Measurements from ENCODE around the gene EEFSEC.

The EEFSEC gene

GRCh38 chr3:128356822-128357221 is 203.5 kb downstream of the EEFSEC start:
- DNase-seq = no peak

DNA sequence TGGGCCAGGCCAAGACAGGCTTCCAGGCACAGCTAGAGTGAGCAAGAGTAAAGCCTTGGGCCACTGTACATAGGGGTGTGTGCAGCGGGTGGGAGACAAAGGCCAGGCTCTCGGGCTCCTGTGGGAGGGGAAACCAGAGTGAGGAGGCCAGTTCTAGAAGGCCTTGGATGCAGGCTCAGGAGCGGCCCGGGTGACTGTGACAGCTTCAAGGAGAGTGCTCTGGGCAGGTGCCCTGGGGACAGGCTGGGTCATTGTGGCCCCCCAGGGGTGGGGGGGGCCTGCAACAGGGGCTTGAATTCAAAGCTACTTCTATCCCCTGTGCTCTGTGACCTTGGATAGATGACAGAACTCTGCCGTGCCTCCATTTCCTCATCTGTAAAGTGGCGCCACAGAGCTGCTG is 204.3 kb downstream of the EEFSEC start:
- no peak for DNase-seq

- DNase-seq = no peak
These were observed 205.0 kb downstream of the EEFSEC start for GRCh38 chr3:128358156-128358895.

GRCh38 chr3:128359060-128359664 is 205.9 kb downstream of the EEFSEC start:
- no peak for DNase-seq

- no peak for DNase-seq
These were observed 206.8 kb downstream of the EEFSEC start for GRCh38 chr3:128359846-128360642.

DNA sequence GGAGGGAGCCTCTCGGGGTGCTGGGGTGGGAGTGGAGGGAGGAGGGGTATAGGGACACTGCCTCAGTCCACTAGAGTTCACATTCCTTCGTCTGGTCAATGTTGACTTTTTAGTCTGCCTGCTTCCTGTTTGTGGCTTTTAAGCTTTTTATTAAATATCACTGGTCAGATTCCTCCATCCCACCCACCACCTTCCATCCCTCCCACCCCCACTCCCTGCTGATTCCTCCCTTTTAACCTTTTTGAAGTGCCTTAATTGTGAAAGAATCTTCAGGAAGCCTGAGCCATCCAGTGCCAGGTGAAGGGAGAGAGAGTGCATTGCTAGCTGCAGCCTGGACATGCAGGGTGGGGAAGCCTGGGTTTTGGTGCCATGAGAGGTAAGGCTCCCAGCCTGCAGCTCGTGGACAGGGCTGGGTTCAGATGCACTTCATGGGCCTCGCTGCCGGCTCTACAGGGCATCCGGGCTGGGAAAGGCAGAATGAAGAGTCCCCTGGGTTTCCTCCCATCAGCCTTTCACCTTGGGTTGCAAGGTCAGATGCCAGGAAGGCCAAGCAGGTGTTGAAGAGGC is 207.5 kb downstream of the EEFSEC start:
- no peak for DNase-seq

DNA sequence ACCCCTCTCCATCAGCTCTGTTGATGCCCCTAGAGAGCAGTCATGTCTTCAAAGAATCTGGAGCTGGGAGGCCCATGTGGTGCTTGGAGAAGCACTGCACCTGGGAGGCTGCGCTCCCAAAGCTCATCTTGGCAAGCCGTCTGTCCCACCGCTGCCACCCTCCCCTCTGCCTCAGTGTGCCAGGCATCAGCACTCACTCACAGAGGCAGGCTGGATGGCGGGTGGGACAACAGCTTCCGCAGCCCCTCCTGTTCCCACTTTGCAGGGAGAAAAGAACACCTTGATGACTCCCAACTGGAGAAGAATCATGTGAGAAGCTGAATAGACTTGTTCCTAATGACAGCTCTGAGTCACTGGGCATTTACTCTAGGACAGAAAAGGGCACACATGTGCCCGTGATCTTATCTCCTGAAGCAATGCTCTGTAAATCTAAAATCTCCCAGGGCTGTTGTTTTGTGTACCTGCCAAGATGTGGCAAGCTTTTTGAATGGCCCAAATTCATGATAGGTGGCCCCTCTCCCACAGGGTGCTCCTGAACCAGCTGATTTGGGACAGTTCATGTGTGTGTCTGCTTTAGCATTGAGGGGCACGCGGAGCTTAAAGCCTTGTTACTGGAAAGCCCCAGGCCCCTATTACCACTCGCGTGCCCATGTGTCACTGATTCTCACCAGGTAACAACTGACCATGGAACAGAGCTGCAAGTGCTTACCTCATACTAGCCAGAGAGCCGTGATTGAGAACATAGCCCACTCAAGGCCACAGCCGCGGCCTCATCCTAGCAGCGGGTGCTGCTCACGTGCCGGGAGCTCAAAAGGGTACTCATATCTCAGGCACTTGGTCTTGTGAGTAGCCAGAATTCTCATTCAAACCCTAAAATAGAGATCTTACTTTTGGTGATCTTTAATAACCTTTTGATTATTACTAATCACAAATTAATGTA is 209.0 kb downstream of the EEFSEC start:
- DNase-seq = no peak

DNA sequence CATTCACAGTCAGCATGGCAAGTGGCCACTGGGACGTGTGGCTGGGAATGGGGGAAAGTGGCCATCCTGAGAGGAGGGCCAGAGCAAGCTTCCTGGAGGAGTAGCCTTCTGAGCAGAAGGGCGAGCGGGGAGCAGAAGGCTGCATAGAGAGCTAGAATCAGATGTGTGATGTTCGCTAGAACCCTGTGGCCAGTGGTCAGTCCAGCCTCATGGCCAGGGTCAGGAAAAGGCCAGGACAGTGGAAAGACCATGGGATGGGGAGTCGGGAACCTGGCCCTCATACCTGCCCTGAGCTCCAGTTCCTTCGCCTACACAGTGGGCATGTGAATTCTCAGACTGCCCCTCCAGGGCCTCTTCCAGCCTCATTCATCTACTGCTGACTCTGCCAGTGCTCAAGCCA is 211.0 kb downstream of the EEFSEC start:
- DNase-seq = no peak

GRCh38 chr3:128364808-128365360 is 211.6 kb downstream of the EEFSEC start:
- no peak for DNase-seq

DNA sequence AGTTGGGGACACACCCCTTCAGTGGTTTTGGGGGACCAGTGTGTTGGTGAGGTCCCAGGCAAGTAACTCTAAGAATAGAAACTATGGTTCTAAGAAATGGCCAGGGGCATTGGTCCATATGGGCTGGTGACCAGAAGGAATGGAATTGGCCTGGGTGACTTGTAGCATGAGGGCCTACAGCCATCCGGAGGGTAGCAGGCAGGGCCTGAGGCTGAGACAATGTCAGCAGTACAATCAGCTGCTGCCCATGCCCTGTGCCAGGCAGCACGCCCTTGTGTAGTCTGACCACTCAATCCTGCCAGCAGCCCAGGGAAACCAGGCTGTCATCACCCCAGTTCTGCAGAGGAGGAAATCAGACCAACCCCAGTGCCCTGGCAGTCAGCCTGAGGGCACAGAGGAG is 212.9 kb downstream of the EEFSEC start:
- no peak for DNase-seq

DNA sequence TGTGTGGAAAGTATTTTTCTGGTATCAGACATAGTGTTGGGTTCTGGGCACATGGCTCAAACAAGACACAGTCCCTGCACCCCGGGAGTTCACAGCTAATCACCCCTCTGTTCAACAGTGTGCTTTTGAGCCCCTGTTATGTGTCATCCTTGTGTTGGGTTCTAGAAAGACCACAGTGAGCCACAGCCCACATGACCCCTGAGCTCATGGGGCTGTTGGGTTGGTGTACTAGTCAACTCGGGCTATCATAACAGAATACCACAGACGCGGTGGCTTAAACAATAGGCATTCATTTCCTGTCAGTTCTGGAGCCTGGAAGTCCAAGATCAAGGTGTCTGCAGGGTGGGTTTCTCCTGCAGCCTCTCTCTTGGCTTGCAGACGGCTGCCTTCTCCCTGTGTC is 213.4 kb downstream of the EEFSEC start:
- DNase-seq = no peak

DNA sequence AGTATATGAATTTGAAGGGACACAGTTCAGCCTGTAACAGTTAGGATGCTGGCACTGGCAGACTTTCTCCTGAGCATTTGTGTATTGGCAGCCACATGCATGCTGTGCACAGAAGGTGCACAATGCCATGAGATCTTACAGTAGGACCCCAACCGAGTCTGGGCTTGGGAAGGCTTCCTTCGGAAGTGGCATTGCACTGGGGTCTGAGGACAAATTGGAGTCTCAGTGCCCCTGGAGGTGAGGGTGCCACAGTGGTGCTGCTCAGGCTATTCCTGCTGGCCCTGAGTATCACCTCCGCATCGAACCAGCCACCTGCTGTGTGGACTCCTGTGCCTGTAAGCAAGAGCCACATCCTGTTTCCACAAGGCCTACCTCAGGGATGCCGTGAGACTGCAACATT is 213.9 kb downstream of the EEFSEC start:
- DNase-seq = no peak

DNA sequence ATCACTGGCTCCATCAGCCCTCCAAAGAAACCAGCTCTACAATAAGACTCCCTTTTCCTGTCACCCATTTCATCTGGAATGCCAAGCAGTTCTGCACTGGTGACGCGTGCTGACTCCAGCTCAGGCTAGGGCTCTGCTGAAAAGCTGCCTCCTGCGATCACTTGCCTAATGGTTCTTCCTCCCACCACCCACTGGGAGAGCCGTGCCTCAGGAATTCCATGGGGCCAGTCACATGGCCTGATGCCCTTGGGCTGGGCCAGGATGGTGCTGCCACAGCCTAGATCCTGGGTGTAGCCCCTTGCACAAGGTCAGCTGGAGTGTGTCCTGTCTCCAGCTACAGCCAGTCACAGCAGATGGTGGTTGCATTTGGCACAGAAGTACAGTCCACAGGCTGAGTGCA is 214.5 kb downstream of the EEFSEC start:
- DNase-seq = no peak

- DNase-seq = no peak
These were observed 215.3 kb downstream of the EEFSEC start for GRCh38 chr3:128368626-128369025.

DNA sequence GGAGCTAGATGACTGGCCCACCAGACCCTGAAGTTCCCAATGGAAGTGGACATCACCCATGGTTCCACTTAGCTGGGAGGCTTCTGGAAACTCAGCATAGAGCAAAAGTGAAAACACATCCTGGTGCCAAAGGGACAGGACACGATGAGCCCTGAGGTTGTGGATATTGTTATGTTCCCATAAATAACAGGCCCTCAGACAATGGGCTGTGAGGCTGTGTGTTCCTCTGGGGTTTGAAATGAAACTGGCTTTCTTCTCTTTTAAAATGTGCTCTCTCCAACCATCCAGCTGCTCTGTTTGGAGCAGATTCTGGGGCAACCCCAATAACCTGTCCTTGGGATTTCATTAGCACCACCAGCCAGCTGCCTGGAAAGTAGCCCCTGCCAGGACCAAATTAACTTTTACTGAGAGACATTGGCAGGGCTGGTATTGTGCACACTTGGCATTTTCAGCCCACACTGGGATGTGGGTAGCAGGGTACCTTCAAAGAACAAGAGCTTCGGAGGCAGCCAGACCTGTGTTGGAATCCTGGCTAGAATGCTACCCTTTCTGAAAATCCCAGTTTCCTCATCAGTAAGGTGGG is 215.9 kb downstream of the EEFSEC start:
- DNase-seq = no peak

DNA sequence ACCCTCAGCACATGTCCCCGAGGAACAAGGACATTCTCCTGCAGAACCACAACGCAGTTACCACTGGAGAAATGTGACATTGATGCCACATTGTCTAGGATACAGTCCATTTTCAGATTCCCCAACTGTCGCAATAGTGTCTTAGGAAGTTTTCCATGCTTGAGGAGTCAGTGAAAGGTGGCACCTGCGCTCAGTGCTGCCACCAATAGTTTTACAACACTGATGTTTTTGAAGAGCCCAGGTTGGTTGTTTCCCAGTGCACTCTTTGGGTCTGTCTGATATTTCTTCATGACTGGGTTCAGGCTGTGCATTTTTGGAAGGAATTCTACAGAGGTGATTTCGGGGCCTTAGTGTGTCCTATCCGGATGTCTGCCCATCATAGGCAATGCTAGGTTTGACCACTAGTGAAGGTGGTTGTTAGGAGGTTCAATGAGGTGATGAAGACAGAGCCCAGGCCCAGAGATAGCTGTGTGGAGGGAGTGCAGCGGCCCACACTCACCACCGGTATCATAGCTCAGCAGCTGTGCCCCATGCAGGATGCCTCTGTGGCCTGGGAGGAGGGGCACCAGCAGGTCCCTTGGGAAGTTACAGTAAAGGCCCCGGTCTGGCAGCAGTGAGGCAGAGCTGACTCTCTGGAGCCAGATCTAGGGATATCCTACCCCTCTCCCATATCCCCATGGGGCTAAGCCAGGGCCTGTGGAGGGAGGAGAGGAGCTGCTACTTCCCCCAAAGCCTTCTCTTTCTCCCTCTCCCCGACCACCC is 216.8 kb downstream of the EEFSEC start:
- no peak for DNase-seq

GRCh38 chr3:128372281-128372680 is 219.0 kb downstream of the EEFSEC start:
- DNase-seq = no peak

DNA sequence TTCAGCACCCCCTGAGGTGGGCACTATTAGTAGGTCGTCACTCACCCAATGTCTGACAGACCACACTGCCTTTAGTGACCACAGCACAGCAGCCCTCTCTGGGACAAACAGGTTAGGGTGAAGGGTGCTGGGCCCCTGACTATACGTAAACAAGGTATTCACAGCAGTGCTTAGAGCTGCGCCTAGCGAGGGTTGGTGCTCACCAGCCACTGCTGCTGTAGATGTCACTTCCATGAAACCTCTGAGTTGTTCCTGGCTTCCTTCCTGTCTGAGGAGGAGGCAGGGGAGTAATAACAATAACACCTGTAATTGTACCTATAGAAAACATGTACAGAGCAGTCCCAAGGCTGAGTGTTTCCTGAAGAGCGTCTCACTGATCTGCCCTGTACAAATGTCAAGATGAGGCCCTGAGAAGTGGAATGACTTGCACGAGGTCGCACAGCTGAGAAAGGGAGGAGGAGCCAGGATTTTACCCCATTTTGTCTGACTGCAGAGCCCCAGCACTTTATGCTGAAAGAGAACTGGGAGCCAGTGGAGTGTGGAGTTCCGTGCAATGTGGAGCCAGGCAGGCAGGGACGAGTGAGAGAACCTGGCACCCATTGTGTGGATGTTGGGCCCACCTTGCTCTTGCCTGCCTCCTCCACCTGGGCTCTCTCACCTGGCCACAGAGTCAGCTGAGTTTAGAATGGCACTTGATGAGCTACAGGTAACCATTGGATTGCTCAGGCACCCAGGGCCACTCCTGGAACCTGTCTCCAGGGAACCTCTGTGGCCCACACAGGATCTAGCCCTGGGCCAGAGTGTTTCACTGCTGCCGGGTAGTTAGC is 219.6 kb downstream of the EEFSEC start:
- DNase-seq = no peak

GRCh38 chr3:128374746-128375445 is 221.6 kb downstream of the EEFSEC start:
- DNase-seq = no peak

All from retina (tissue), 1 donor.